Upper lobe of left lung (tissue), 6 donors: ENCODE results near the gene TCL1A. TPM values are rescaled to one million over a fixed set of nuclear protein-coding genes. Genes with fewer than 3 reads are reported as not detected.
"Not testable (repeated sequence)": the region's sequence is repeated elsewhere in the genome, so short reads cannot be mapped to it uniquely, and the experiment has no call there.

ENCODE experiments used
- ATAC-seq, 2 donors: fragments of 200-7000 bp; cut with Tn5 transposase; one replicate each; pipeline ENCODE4 v1.9.1; 2022; ENCODE audit warnings: mild to moderate bottlenecking in 2 of 2, moderate library complexity in 2 of 2; ENCODE audit not compliant: low FRiP score in 2 of 2
- DNase-seq, 2 donors: peaks; one replicate each; pipeline ENCODE4 v3.0.0-alpha.2; 2019 to 2020
- H3K27ac ChIP-seq, 4 donors: fragments of 200-600 bp; sonication (generic); one replicate each; pipeline ENCODE4 v1.5.1; 2016 to 2019
- H3K27me3 ChIP-seq, 4 donors: fragments of 200-600 bp; sonication (generic); one replicate each; pipeline ENCODE4 v1.5.1; 2017 to 2019
- H3K36me3 ChIP-seq, 4 donors: fragments of 200-600 bp; sonication (generic); one replicate each; pipeline ENCODE4 v1.5.1; 2016 to 2019
- H3K4me1 ChIP-seq, 4 donors: fragments of 200-600 bp; sonication (generic); one replicate each; pipeline ENCODE4 v1.5.1; 2018 to 2019
- H3K4me3 ChIP-seq, 4 donors: fragments of 200-600 bp; sonication (generic); one replicate each; pipeline ENCODE4 v1.5.1; 2017 to 2019; ENCODE audit warnings: mild to moderate bottlenecking in 2 of 4, moderate library complexity in 1 of 4
- H3K9me3 ChIP-seq, 4 donors: fragments of 200-600 bp; sonication (generic); one replicate each; pipeline ENCODE4 v1.5.1; 2018 to 2019
- EP300 ChIP-seq, 4 donors: sonication (generic); formaldehyde crosslinking; IDR thresholded peaks; one replicate each; pipeline ENCODE4 v1.5.1; 2017; ENCODE audit warnings: antibody characterized with exemption in 4 of 4, control low read depth in 2 of 4
- POLR2A ChIP-seq, 4 donors: fragments of 450-650 bp; IDR thresholded peaks; one replicate each; pipeline ENCODE4 v1.5.1; 2016 to 2017; ENCODE audit warnings: antibody characterized with exemption in 4 of 4, mild to moderate bottlenecking in 2 of 4
- POLR2AphosphoS5 ChIP-seq, 2 donors: sonication (generic); formaldehyde crosslinking; IDR thresholded peaks; one replicate each; pipeline ENCODE4 v1.5.1; 2017; ENCODE audit warnings: antibody characterized with exemption in 2 of 2
- WGBS, 2 donors: methylation state at CpG; one replicate each; pipeline ENCODE4 v1.1.5; 2017 to 2018; 5-methylcytosine and 5-hydroxymethylcytosine counted together
- total RNA-seq, 6 donors: library from RNA; depleted of rRNA in 4 of 6; stranded (reverse); fragments of >200 nt in 4 of 6; gene quantifications; one replicate each; pipeline versions ENCODE4 v1.1.0 to v1.2.1, GENCODE V29; 2016 to 2021
- TF ChIP-seq, protein P1 (sequence below), 6 experiments: fragments of 450-650 bp in 4 of 6; fragments of 200-600 bp in 2 of 6; sonication (generic) in 2 of 6; IDR thresholded peaks; one replicate each; pipeline ENCODE4 v1.5.1; 2016 to 2019; ENCODE audit warnings: antibody characterized with exemption in 6 of 6
- donor health status: DM: no; HTN: no; CAD: no; lungs with moderate emphysema.
- donor health status: DM: no; HTN: yes; CAD: no; lungs with severe emphysema.

TCL1A gene
- total RNA-seq, 6 donors from 2014 or later: 0.20 to 0.69 (median 0.32) TPM; not detected in 2

DNA sequence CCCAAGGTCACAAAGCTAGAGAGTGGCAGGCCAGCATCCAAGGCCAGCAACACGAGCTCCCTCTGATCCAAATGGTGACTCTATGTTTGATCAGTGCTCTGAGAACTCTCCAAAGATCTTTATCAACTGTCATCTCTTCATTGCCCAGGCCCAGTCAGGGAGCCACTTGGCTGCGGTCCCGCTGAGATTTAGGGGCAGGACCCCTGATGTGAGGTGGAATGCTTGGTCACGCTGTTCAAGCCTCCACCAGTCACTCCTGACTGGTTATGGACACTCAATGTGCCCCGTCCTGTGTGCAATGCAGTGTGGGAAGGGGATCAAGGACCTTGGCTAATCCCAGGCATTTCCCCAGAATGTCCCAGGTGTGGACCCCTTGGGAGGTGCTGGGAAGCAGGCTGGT is 47.5 kb downstream of the TCL1A start:
- Histone ChIP-seq H3K9me3 (no peaks in the 10 kb centered on the region), H3K27me3 (no peaks in the 10 kb centered on the region), H3K36me3 (no peaks in the 10 kb centered on the region), H3K4me3 (no peak overlapping the region), H3K27ac (no peak overlapping the region), H3K4me1 (no peaks in the 10 kb centered on the region)
- 69 to 75% methylated on average over 2 to 5 of the region's 5 CpGs for WGBS, 2 donors
- no peak for ATAC-seq
- TF ChIP-seq EP300 (IDR thresholded peaks at IDR 0.05) (no peak), POLR2A (IDR thresholded peaks at IDR 0.05) (no peak), POLR2AphosphoS5 (IDR thresholded peaks at IDR 0.05) (no peak)
- TF ChIP-seq, protein P1, sequence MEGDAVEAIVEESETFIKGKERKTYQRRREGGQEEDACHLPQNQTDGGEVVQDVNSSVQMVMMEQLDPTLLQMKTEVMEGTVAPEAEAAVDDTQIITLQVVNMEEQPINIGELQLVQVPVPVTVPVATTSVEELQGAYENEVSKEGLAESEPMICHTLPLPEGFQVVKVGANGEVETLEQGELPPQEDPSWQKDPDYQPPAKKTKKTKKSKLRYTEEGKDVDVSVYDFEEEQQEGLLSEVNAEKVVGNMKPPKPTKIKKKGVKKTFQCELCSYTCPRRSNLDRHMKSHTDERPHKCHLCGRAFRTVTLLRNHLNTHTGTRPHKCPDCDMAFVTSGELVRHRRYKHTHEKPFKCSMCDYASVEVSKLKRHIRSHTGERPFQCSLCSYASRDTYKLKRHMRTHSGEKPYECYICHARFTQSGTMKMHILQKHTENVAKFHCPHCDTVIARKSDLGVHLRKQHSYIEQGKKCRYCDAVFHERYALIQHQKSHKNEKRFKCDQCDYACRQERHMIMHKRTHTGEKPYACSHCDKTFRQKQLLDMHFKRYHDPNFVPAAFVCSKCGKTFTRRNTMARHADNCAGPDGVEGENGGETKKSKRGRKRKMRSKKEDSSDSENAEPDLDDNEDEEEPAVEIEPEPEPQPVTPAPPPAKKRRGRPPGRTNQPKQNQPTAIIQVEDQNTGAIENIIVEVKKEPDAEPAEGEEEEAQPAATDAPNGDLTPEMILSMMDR (IDR thresholded peaks at IDR 0.05): no peak
- no peak for DNase-seq

DNA sequence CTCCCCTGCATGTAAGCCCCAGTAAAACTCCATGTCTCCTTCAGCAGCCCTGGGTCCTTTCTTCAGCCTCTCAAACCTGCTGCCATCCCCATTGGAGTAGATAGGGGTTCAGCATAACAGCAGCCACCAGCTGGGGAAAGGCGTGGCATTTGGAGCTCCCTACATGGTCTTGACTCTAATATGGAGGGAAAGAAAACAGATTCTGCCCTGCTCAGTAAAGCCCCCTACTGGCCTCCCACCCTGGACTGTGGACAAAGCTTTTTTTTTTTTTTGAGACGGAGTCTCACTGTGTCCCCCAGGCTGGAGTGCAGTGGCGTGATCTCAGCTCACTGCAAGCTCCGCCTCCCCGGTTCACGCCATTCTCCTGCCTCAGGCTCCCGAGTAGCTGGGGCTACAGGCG is 48.4 kb downstream of the TCL1A start:
- not testable (repeated sequence) for H3K36me3 ChIP-seq, H3K27ac ChIP-seq, DNase-seq, H3K4me1 ChIP-seq, H3K4me3 ChIP-seq, H3K27me3 ChIP-seq, ATAC-seq, H3K9me3 ChIP-seq
- WGBS, 2 donors: 59 to 71% methylated on average over 8 of the region's 8 CpGs

DNA sequence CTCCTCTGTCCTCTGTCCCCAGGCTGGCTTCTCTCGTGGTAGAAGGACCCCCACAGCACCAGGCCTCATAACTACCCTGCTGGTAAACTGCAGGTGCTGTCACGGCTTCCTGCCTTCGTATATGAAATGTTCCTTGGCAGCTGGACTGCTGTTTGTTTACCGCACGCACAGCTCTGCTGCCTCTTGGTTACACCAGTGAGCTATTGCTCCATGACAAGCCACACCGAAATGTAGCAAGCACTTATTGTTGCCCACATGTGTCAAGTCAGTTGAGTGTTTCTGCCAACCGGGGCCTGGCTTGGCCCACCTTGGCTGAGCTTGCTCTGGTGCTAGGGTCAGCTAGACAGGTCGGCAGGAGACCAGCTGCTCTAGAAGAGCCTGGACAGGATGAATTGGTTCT is 49.4 kb downstream of the TCL1A start:
- Histone ChIP-seq H3K4me3 (no peak overlapping the region), H3K9me3 (no peaks in the 10 kb centered on the region), H3K4me1 (no peaks in the 10 kb centered on the region), H3K36me3 (no peaks in the 10 kb centered on the region), H3K27me3 (no peaks in the 10 kb centered on the region), H3K27ac (no peak overlapping the region)
- ATAC-seq (no peak), DNase-seq (no peak)
- 82 to 85% methylated on average over 7 to 8 of the region's 8 CpGs for WGBS, 2 donors
- TF ChIP-seq EP300 (IDR thresholded peaks at IDR 0.05) (no peak), POLR2AphosphoS5 (IDR thresholded peaks at IDR 0.05) (no peak), POLR2A (IDR thresholded peaks at IDR 0.05) (no peak)
- TF ChIP-seq, protein P1 (IDR thresholded peaks at IDR 0.05): no peak

DNA sequence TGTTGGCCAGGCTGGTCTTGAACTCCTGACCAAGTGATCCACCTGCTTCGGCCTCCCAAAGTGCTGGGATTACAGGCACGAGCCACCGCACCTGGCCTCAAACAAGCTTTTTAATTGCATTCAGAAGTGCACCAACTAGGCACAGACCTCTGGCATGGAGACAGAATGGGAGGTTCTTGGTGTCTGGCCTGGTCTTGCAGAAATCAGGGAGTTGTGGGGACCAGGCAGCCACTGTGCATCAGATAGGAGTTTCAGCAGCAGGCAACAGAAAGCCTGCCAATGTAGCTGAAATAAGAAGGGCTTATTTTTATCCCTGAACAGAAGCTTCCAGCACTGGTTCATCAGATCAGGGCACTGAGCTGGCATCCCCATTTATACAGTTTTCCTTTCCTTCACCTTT is 49.9 kb downstream of the TCL1A start:
- no peak for TF ChIP-seq POLR2A (IDR thresholded peaks at IDR 0.05)
- no peak for TF ChIP-seq POLR2AphosphoS5 (IDR thresholded peaks at IDR 0.05)
- TF ChIP-seq, protein P1 (IDR thresholded peaks at IDR 0.05): no peak
- TF ChIP-seq EP300 (IDR thresholded peaks at IDR 0.05): no peak
- Histone ChIP-seq H3K9me3 (no peaks in the 10 kb centered on the region), H3K4me3 (no peak overlapping the region), H3K36me3 (no peaks in the 10 kb centered on the region), H3K4me1 (no peaks in the 10 kb centered on the region), H3K27me3 (no peaks in the 10 kb centered on the region), H3K27ac (no peak overlapping the region)
- 68 to 93% methylated on average over 3 of the region's 3 CpGs for WGBS, 2 donors
- ATAC-seq (no peak), DNase-seq (no peak)

DNA sequence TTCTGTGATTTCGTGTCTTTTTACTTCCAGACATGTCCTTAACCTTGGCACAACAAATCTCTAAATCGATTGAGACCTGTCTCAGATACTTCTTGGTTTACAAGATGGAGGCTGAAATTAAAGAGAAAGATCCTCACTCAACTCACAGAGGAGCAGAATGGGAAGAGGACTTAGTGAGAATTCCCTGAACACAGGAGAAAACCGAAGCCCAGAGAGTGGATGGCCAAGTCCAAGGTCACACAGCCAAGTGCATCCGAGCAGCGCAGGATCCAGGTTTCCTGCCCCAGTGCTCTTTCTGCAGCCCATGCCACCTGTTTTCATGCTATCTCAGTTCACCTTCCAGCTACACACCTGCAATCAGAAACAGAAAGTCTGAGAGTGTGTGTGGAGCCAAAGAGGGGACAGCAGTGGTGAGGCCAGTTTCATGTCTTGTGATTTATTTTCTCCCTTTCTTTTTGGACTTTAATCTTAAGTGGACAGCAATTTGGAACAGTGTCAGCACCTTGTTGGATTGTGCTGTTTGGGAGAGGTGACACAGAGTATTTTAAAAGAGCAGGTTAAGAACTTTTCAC is 50.6 kb downstream of the TCL1A start:
- H3K9me3 ChIP-seq: no peaks in the 10 kb centered on the region
- ATAC-seq: no peak
- no peak overlapping the region for H3K4me3 ChIP-seq
- 75 to 78% methylated on average over 5 of the region's 5 CpGs for WGBS, 2 donors
- TF ChIP-seq, protein P1 (IDR thresholded peaks at IDR 0.05): no peak
- TF ChIP-seq EP300 (IDR thresholded peaks at IDR 0.05): no peak
- TF ChIP-seq POLR2AphosphoS5 (IDR thresholded peaks at IDR 0.05): no peak
- no peak for TF ChIP-seq POLR2A (IDR thresholded peaks at IDR 0.05)
- DNase-seq: no peak
- no peak overlapping the region for H3K27ac ChIP-seq
- no peaks in the 10 kb centered on the region for H3K27me3 ChIP-seq
- no peaks in the 10 kb centered on the region for H3K4me1 ChIP-seq
- H3K36me3 ChIP-seq: no peaks in the 10 kb centered on the region
